Measurements from ENCODE around the gene SH3PXD2A.
"Not testable (repeated sequence)": the region's sequence is repeated elsewhere in the genome, so short reads cannot be mapped to it uniquely, and the experiment has no call there.

Gene SH3PXD2A

GRCh38 chr10:103832806-103833205 lies 22.6 kb downstream of the SH3PXD2A start:
- DNase-seq = no peak

- DNase-seq = no peak
Observed at GRCh38 chr10:103829838-103830465, 25.4 kb downstream of the SH3PXD2A start.

GRCh38 chr10:103829278-103829677 lies 26.1 kb downstream of the SH3PXD2A start:
- DNase-seq = no peak

DNA sequence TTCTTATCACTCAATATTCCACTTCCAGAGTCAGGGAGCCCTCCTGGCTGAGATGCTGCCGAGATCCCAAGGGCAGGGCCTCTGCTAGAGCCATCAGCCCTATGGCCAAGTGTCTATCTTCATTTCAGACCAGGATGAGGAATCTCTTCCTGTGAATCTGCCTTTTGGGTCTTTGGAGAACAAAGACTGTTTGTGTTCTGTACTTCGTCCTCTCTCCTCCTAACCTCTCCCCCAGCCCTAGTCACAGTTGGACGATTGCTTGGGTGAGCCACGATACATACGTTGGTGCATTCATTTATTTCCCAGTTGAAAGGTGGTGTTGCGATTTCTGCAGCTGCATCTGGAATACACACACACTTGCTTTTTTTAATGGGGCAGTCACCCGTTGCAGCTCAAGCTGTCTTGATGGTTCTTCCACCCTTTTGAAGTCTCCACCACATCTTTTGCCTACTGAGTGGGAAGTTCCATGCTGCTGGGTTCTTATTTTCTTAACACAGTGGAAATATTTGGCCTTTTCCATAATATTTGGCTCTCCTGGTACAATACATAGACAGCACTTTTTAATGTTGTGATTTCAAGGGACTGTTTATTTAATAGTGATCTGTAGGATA lies 26.7 kb downstream of the SH3PXD2A start:
- no peak for DNase-seq

DNA sequence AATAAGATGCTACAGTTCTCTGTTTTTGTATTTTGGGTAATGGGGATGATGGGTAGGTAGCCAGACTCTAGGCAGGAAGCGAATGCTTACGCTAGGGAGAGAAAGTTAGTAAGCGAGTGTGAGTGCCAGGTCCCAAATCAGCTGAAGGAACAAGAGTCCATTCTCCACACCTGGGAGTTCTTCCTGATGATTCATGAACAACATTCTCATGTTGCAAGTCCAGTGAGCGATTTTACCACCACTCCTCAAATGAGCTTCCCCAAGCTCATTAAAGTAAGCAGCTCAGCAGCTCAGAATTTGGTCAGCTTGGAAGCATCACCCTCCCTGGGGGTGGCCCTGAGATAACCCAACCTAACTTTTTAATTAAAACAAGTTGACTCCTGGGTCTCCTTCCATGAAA lies 27.3 kb downstream of the SH3PXD2A start:
- DNase-seq = no peak

- DNase-seq = no peak
Observed at GRCh38 chr10:103826885-103827284, 28.5 kb downstream of the SH3PXD2A start.

DNA sequence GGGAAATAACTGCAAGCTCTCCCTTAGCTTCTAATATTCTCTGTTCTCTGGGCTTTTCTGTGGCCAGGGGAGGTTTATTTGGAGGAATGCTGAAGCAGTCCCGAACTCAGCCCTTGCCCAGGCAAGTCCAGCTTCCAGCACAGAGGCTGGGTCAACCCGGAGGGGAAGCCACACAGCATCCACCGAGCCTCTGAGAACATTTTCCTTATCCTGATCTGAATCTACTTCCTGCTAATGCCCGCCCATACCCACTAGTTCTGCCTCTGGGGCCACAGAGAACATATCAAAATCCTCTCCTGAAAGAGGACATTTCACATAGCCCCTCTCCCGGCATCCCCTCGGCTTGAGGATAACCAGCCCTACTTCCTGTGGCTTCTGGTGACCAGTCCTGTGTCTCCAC lies 31.1 kb downstream of the SH3PXD2A start:
- DNase-seq = no peak

DNA sequence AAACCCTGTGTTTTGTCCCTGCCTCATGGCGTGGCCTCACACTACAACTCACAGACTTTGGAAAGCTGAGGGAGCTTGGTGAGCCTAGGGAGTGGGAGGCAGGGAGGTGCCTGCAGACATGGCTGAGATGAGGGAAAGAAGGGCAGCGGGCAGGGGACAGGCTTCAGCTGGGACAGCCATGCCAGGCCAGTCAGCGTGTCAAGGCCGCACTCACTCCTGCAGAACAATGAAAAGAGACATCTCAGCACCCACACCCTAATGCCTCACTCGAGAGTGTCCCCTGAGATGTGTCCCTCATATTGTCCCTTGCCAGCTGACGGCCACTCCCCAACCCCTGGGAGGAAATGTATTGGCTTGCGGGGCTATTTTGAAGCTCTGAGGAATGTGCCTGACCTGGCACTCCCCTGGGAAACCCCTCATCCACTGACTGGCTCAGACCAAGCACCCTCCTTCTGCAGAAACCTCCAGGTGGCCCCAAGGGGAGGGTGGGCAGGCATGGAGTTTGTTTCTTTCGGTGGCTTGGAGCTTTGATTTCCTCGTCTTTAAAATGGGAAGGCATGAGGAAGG lies 31.6 kb downstream of the SH3PXD2A start:
- DNase-seq = no peak

GRCh38 chr10:103822800-103823199 lies 32.6 kb downstream of the SH3PXD2A start:
- DNase-seq = no peak

- no peak for DNase-seq
Observed at GRCh38 chr10:103822107-103822716, 33.2 kb downstream of the SH3PXD2A start.

DNA sequence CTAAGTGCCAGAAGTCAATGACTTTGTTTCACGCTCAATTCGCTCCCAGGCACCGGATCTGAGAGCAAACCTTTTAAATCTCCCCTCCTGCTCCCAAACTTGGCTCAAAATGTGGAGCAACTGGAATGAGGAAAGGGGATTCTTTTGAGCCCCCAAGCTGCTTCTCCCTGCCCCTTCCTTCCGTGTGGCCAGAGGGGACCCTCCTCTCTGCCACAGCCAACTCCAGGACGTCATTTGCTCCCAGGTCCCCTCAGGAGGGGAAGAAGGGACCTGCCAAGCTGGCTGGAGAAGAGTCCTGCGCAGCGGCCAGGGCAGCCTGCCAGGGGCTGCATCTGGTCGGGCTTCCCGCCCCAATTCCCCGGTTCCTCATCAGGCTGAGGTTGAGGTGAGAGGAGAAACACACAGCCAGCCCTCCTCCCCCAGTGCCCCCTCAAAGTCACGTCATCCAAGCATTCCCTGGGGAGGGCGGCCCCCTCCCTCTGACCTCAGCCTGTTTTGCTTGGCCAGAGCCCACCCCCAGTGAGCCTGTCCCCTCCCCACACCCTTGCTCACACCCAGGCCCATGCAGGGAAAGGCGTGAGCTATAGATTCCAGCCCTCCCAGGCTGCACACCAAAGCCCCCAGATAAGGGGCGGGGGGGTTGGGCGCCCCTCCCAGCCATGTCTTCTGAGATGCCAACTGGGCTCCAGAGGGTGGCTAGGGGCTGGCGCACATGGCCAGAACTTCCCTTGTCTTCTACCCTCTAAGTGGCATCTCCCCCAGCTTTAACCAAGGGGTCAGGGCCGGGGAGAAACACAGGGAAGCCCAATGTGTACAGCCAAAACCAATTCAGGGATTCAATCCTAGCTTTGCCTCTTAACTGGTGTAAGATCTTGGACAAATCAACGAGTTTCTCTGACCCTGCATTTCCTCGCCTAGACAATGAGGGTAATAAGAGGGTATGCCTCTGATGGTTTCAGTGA lies 35.0 kb downstream of the SH3PXD2A start:
- DNase-seq = peak; percentile 28

DNA sequence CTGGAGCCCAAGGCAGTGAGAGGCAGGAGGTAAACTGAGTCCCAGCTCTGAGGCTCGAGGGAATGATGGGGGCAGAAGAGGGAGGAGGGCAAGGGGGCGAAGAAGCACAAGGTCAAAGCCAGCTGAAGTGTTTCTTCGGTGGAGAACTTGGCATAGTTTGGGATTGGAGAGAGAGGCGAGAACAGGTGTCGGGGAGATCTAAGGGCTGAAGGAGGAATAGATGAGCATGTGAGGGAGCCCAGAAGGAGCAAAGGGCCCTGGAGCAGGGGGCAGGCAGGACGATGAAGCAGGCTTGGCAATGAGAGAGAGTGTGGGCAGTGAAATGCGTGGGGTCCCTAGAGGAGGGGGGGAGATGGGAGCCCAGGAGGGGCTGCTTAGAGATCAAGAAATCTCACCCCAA lies 35.9 kb downstream of the SH3PXD2A start:
- DNase-seq = no peak

- DNase-seq = no peak
Observed at GRCh38 chr10:103818765-103819374, 36.5 kb downstream of the SH3PXD2A start.

- no peak for DNase-seq
Observed at GRCh38 chr10:103818105-103818504, 37.3 kb downstream of the SH3PXD2A start.

DNA sequence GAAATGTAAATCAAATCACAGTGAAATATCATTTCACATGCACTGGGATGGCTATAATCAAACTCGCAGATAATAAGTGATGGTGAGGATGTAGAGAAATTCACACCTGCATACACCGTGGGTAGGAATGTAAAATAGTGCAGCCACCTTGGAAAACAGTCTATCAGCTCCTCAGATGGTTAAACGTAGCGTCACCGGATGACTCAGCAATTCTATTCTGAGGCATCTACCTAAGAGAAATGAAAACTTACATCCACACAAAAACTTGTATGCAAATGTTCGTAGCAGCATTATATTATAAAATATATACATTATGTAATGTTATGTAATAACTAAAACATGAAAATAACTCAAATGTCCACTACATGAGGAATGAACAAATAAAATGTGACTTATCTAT lies 38.9 kb downstream of the SH3PXD2A start:
- DNase-seq = no peak

DNA sequence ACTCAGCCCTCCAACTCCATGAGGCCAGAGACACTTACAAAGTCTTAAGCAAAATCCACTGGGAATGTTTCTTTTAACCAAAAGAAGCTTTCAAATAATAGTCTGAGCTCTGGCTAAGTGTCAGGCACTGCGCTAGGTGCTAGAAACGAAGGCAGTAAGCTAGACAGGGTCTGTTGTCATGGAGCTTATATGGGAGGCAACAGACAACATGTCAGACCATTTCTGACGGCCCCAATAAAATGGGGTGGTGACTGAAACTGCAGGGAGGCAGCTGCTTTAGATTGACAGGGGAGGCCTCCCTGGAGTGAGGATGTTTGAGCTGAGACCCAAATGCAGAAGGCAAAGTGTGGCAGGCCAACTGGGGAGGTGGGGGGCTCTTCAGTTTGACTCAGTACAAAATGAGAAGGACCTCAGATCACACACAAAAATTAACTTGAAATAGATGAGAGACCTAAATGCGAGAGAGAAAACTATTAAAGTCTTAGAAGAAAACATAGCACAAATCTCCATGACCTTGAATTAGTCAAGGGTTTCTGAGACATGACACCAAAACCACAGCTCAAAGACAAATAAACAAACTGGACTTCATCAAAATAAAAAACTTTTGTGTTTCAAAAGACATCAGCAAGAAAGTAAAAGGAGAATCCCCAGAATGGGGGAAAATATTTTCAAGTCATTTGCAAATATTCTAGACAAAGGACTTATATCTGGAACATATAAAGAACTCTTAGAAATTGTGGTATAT lies 40.6 kb downstream of the SH3PXD2A start:
- no peak for DNase-seq

- DNase-seq = no peak
Observed at GRCh38 chr10:103814105-103814504, 41.3 kb downstream of the SH3PXD2A start.

DNA sequence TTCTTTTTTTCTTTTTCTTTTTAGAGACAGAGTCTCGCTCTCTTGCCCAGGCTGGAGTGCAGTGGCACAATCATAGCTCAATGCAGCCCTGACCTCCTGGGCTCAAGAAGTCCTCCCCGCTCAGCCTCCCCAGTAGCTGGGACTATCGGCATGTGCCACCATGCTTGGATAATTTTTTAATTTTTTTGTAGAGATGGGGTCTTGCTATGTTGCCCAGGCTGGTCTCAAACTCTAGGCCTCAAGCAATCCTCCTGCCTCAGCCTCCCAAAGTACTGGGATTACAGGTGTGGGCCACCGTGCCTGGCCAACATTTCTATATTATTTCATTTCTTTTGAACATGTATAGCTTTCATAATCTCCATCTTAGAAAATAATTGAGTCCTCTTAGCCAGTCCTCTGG lies 42.1 kb downstream of the SH3PXD2A start:
- not testable (repeated sequence) for DNase-seq

- no peak for DNase-seq
Observed at GRCh38 chr10:103812432-103812831, 42.9 kb downstream of the SH3PXD2A start.

DNA sequence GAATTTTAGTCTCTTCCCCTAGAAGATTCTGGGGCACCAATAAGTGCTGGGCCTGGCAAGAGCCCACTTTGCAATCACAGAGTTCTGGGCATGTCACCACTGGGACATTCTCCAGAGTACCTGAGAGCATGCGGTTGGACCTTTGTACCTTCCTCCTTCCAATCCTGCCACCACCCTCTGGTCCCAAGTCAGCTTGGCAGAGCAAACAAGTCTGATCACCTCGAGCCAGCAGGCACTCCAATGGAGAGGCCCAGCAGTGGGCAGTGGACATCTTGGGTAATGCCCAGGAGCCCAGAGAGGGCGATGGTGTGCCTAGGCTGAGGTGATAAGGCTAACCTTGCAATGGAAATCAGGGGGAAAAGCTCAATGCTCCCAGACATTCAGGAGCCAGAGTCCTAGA lies 43.4 kb downstream of the SH3PXD2A start:
- DNase-seq = no peak

DNA sequence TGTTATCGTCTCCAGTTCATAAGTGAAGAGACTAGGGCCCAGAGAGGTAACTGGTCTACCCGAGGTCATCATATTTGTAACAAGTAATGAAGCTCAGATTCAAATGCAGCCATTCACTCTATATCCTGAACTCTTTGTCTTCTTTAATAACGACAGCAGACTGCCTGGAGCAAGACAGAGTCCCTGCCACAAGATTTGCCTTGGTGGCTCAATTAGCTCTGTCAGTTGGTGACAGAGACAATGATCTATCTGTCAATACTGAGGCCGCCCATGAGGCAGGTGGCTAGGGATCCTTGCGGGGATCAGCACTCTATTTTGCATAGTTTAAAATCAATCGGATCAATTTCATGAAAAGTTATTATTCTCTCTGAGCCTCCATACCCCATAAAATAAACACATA lies 43.9 kb downstream of the SH3PXD2A start:
- DNase-seq = no peak

GRCh38 chr10:103808780-103809179 lies 46.6 kb downstream of the SH3PXD2A start:
- no peak for DNase-seq
